ENCODE measurements around the gene MACIR.

The MACIR gene

GRCh38 chr5:103247118-103247517 is 11.4 kb upstream of the MACIR start:
- DNase-seq = no peak

DNA sequence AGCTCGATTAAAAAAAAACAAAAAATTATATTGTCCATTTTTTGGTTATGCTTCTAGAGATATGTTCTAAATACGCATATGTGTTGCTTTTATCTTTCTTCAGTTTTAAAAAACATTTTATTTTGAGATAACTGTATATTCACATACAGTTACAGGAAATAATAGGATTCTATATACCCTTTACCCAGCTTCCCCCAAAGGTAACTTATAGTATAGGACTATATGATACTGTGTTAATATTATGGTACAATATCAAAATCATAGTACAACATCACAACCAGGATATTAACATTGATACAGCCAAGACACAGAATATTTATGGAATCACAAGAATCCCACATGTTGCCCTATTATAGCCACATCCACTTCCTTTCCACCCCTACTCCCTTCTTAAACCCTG is 9.5 kb upstream of the MACIR start:
- no peak for DNase-seq

DNA sequence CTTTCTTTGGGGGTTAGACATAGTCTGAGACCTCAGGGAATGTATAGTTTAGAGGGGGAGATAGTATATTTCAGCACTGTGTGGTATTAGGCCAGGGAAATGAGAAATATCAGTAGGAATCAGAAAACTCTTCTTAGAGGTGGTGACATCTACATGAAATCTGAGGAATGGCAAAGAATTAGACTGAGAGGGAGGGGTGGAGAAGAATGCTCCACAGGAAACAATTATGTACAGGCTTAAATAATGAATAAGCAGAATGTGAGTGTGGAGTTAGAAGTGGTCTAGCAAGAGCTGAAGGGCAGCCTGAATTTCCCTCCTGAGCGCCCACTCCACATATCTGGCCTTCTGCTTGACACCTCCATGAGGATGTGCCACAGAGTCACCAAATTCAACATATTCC is 3.6 kb upstream of the MACIR start:
- no peak for DNase-seq

DNA sequence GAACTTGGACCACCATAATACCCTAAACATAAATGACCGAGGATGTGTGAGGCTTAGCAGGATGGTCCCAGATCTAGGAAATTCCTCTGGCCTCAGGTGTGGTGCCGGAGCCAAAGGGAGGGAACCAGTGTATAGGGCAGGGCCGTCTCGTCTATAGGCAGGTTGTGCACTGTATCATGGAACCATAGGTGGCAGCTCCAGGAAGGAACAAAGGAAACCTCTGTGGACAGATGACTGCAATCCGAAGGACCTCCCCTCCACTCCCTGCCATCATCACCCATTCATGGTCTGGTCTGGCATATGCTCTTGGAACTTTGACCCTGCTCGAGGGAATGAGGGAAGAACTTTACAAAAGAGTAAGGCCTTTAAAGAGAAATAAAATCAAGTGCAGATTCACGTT is 2.9 kb upstream of the MACIR start:
- no peak for DNase-seq

DNA sequence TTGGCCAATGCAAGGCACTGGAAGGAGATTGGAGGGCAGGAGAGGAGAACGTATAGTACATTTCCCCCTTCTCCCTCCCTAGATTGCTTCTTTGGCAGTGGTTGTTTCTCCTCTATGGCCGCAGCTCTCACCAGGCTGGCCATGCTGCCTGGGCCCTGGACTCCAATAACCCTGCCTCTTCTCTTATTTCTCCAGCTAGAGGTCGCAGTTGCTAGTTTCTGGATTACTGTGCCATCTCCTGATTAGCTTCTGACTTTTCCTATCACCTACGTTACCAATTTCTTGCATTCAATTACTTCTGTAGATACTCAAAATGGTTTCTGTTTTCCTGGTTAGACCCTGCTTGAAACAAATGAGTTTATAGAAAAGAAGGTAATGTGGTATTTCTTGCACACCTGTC is 2.4 kb upstream of the MACIR start:
- DNase-seq = no peak

GRCh38 chr5:103258957-103259704 is 568 bp downstream of the MACIR start:
- DNase-seq = peak; percentile 72

DNA sequence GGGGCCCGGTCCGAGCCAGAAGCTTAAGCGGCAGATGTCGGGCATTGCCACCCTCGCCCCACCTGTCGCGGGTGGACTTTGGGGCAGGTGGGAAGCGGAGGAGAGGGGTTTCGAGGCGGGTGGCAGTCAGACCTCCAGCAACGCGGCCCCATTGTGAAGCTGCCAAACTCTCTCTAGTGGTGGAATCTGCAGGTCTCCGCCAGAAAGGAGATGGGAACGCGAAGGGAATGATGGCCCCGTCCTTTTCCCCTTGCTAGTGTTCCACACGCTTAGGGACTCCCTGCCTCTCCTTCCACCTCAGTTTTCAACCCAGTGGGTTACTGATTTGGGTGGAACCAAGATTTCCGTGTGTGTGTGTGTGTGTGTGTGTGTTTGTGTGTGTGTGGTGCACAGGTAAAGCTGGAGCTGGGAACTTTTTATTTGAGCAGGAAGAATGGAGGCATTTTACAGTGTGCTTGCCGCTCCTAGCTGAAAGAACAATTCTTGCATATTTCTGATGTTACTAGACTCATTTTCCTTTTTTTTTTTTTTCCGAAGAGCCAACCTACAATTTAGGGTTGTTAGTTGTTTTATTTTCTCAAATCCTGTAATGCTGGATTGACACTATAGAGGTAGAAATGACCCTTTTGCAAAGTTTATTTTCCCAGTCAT is 1.3 kb downstream of the MACIR start:
- DNase-seq = peak; percentile 68

GRCh38 chr5:103260951-103261350 is 2.4 kb downstream of the MACIR start:
- no peak for DNase-seq

GRCh38 chr5:103262422-103262871 is 3.9 kb downstream of the MACIR start:
- DNase-seq = no peak

DNA sequence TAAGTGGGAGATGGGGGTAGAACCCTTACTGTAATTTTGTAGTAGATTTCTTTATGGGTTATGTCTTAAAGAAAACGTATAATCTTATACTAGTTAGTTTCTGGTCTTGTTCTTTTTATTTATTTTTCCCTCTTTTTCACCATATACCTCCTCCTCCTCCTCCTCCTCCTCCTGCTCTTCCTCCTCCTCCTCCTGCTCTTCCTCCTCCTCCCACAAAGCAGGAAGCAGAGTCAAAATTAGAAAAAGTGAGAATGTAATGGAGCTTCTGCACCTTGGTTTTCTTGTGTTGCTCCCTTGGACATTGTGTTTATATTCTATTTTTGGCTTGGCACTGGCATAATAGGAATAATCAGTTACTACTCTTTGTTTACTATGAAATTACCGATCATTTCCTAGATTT is 4.5 kb downstream of the MACIR start:
- no peak for DNase-seq

DNA sequence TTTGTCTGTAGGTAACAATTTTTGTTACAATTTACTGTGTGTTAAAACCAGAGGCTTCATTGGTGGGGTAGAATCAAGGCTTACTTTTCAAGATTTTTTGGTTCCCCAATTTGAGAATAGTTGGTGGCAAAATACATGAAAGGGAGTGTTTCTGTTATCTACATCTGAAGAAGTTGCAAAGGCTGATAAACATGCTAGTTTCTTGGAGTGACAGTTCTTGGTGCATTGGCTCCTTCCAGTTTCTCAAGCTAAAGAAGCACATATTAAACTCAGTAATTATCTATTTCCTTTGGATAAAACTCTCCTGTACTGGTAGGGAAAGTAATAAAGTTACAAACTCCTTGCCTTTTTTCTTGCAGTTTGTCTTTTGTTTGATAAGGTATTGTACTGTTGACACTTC is 5.9 kb downstream of the MACIR start:
- DNase-seq = no peak

- no peak for DNase-seq
Measured at GRCh38 chr5:103270581-103270980, 12.0 kb downstream of the MACIR start.

DNA sequence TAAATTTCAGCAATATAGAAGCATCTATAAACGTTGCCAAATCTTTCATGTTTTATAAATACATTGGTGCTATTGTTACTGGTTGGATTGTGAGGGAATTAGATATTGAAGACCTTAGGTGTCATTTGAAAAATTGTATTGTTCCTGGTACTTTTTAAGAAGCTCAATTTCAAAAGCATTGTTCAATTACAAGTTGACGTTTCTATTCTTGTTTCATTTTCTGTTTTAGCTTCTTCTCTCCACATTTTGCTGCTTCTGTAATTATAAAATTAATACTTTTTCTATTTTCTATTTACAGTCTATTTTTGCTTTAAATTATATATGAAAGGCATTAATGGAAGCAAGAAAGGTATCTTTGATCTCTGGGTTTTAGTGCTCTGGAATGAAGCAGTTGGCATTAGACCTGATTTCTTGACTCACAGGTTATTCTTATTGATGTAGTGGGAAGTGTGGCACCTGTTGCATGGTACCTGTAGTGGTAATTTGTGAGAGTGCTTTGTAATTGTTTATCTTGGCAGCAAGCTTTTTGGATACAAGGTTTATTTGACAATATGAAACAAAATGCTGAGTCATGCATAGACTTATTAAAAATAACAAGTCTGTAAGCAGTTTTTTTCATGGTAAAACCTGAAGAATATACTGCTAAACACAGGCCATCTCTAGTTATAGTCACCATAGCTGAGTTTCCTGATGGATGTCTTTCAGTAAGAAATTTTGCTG is 13.2 kb downstream of the MACIR start:
- DNase-seq = no peak

- no peak for DNase-seq
Measured at GRCh38 chr5:103272377-103272776, 13.8 kb downstream of the MACIR start.

- no peak for DNase-seq
Measured at GRCh38 chr5:103273952-103274351, 15.4 kb downstream of the MACIR start.

DNA sequence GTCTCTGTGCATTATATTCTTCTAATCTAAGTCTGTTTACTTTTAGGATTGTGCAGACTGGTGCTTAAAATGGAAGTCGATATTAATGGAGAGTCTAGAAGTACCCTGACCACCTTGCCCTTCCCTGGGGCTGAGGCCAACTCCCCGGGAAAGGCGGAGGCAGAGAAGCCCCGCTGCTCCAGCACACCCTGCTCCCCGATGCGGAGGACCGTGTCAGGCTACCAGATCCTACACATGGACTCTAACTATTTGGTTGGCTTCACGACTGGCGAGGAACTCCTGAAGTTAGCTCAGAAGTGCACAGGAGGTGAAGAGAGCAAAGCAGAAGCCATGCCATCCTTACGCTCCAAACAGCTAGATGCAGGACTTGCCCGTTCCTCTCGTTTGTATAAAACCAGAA is 17.3 kb downstream of the MACIR start:
- DNase-seq = no peak

GRCh38 chr5:103280967-103281366 is 22.4 kb downstream of the MACIR start:
- no peak for DNase-seq

GRCh38 chr5:103283120-103283519 is 24.6 kb downstream of the MACIR start:
- DNase-seq = no peak

DNA sequence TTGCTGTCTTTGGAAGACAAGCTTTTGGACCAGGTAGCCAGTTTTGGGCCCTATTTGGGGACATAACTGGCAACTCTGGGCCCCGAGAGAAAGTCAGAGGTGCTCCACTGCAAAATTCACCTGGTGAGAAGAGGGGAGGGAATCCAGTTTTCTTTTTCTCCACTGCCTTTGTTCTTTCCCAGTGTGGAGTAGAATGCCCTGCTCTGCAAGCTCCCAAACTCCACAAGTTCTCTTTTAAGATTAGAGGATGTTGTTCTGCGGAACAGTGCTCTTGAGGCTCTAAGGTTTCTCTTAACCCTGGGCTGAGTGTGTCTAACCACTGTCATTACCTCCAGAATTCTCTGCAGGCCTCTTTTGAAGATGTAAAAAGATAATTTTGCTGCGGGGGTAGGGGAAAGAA is 25.3 kb downstream of the MACIR start:
- DNase-seq = no peak

DNA sequence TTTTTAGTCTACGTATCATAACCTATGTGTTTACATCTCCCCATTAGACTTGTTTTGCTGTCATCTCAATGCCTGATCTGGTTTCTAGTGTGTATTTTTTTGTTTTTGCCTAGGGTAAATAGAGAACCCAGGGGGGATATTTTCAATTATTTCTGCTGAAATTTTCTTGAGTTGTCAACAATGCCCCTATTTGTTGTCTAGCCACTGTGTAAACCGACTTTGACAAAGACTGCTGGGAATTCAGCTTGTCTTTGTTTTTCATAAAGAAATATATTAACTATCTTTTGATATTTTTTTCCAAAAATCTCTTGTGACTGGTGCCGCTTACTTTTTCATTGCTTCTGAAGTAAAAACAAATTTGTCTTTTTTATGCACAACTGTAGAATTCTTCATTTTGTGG is 28.1 kb downstream of the MACIR start:
- DNase-seq = no peak

DNA sequence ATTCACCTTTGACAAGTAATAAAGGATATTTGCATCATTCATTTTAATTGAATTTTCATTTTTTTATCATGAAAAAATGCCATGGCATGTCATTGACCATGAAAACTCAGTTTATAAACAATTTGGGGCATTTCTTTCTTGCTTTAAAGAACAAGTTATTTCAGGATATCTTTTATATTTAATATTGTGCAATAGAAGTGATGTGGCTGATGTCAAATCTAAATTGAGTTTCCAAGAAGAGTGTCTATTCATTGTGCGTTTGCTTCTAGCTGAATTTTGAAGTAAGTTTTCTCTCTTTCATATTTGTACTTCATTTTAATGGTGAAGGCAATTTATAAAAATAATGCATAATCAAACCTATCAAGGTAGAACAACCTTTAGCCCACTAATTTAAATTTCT is 30.5 kb downstream of the MACIR start:
- DNase-seq = no peak

GRCh38 chr5:103290846-103291245 is 32.3 kb downstream of the MACIR start:
- no peak for DNase-seq

GRCh38 chr5:103291606-103292005 is 33.0 kb downstream of the MACIR start:
- no peak for DNase-seq

GRCh38 chr5:103293099-103293498 is 34.5 kb downstream of the MACIR start:
- DNase-seq = no peak
